ENCODE measurements around the gene CEBPZOS.
A peak's percentile ranks its signal among the peaks of the same experiment; 100 is the strongest.

CEBPZOS gene

DNA sequence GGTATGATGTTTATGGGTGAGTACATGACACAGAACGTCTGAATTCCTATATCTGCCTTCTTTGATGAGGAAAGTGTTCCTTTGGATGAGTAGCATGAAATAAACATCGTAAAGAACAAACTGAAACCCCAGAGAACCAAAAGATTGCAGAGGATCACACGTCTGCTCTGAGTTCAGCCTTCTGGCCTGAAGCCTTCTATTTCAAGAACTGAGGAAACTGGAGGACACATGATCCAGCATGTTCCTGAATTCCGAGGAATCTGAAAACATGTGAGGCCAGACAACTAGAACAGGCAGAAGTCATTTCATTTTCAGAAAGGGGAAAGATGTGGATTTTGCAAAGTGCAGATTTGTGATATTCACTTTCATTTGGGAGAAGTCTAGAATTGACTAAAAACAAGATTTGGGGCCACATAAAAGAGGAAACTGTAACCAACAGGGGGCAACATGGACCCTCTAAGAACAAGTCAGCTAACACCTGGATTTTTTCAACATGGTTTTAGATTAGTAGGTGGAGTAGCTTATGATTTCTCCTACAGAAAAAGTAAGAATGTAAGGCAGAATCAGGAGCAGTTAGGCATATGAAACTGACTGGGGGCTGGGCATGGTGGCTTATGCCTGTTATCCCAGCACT lies 16.2 kb upstream of the CEBPZOS start:
- TF ChIP-seq ZNF274 (IDR thresholded peaks at IDR 0.05; ENCODE audit: low read depth, low read length) (no peak), YY1 (IDR thresholded peaks at IDR 0.05; ENCODE audit: insufficient read depth, insufficient read length) (no peak), SUZ12 (IDR thresholded peaks at IDR 0.05; ENCODE audit: extremely low read depth, insufficient read depth, insufficient read length) (no peak)
- DNase-seq (ENCODE audit: low read depth, low spot score) = no peak
- no peak overlapping the region for H3K4me3 ChIP-seq (ENCODE audit: insufficient read length, low read depth)
- H3K9ac ChIP-seq (ENCODE audit: insufficient read length, low read depth) = no peak overlapping the region
- H3K4me1 ChIP-seq (ENCODE audit: insufficient read depth, insufficient read length) = no peaks in the 10 kb centered on the region
- no peaks in the 10 kb centered on the region for H3K36me3 ChIP-seq (ENCODE audit: insufficient read depth, insufficient read length, low read length)
- no peaks in the 10 kb centered on the region for H3K9me3 ChIP-seq (ENCODE audit: insufficient read depth, low read length)
- H3K27me3 ChIP-seq (ENCODE audit: insufficient read depth, insufficient read length) = no peaks in the 10 kb centered on the region

DNA sequence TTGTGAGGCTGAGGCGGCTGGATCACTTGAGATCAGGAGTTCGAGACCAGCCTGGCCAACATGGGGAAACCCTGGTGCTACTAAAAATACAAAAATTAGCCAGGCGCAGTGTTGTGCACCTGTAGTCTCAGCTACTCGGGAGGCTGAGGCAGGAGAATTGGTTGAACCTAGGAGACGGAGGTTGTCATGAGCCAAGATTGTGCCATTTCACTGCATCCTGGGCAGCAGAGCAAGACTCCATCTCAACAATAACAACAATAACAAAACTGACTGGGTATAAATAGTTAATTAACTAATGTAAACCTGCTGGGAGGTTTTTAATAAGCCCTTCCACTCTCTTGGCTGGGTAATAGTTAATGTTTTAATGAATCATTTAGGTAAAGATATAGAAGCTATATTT lies 15.7 kb upstream of the CEBPZOS start:
- Histone ChIP-seq H3K9ac (ENCODE audit: insufficient read length, low read depth) (no peak overlapping the region), H3K36me3 (ENCODE audit: insufficient read depth, insufficient read length, low read length) (no peaks in the 10 kb centered on the region), H3K4me1 (ENCODE audit: insufficient read depth, insufficient read length) (no peaks in the 10 kb centered on the region), H3K9me3 (ENCODE audit: insufficient read depth, low read length) (no peaks in the 10 kb centered on the region), H3K4me3 (ENCODE audit: insufficient read length, low read depth) (no peak overlapping the region), H3K27me3 (ENCODE audit: insufficient read depth, insufficient read length) (no peaks in the 10 kb centered on the region)
- DNase-seq (ENCODE audit: low read depth, low spot score) = no peak
- TF ChIP-seq YY1 (IDR thresholded peaks at IDR 0.05; ENCODE audit: insufficient read depth, insufficient read length) = no peak
- no peak for TF ChIP-seq SUZ12 (IDR thresholded peaks at IDR 0.05; ENCODE audit: extremely low read depth, insufficient read depth, insufficient read length)
- TF ChIP-seq ZNF274 (IDR thresholded peaks at IDR 0.05; ENCODE audit: low read depth, low read length) = no peak

DNA sequence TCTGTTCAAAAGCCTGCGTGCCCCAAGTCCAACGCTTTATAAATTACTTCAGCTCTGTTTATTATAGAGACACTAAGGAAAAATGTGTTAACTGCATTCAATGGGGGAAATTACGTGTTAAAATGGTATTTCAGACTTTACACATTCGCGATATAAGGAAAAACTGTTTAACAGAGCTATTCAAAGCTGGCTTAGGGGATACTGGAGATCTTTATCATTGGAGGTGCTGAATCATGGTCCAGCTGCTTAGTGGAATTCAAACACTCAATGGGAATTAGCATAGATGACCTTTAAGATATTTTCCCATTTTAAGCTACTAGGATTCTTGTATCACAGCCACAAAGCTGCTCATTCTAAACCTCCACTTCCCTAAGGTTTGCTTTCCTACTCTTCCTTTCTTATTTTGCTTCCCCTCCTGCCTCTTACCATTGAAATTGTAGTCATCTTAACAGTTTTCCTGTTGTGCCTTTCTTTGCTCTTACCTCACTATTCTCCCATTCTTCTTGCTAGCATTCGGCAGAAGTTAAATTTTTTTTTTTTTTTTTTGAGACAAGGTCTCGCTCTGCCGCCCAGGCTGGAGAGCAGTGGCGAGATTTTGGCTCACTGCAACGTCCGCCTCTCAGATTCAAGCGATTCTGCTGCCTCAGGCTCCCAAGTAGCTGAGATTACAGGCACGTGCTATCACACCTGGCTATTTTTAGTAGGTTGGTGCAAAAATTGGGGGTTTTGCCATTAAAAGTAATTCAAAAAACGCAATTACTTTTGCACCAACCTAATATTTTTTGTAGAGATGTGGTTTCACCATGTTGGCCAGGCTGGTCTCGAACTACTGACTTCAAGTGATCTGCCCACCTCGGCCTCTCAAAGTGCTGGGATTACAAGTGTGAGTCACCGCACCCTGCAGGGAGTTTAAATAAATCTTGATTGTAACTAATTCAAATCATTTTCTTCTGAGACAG lies 14.3 kb upstream of the CEBPZOS start:
- DNase-seq (ENCODE audit: low read depth, low spot score) = no peak
- no peak overlapping the region for H3K9ac ChIP-seq (ENCODE audit: insufficient read length, low read depth)
- no peaks in the 10 kb centered on the region for H3K9me3 ChIP-seq (ENCODE audit: insufficient read depth, low read length)
- TF ChIP-seq ZNF274 (IDR thresholded peaks at IDR 0.05; ENCODE audit: low read depth, low read length) (no peak), YY1 (IDR thresholded peaks at IDR 0.05; ENCODE audit: insufficient read depth, insufficient read length) (no peak), SUZ12 (IDR thresholded peaks at IDR 0.05; ENCODE audit: extremely low read depth, insufficient read depth, insufficient read length) (no peak)
- no peak overlapping the region for H3K4me3 ChIP-seq (ENCODE audit: insufficient read length, low read depth)
- H3K27me3 ChIP-seq (ENCODE audit: insufficient read depth, insufficient read length) = no peaks in the 10 kb centered on the region
- H3K36me3 ChIP-seq (ENCODE audit: insufficient read depth, insufficient read length, low read length) = no peaks in the 10 kb centered on the region
- no peaks in the 10 kb centered on the region for H3K4me1 ChIP-seq (ENCODE audit: insufficient read depth, insufficient read length)

DNA sequence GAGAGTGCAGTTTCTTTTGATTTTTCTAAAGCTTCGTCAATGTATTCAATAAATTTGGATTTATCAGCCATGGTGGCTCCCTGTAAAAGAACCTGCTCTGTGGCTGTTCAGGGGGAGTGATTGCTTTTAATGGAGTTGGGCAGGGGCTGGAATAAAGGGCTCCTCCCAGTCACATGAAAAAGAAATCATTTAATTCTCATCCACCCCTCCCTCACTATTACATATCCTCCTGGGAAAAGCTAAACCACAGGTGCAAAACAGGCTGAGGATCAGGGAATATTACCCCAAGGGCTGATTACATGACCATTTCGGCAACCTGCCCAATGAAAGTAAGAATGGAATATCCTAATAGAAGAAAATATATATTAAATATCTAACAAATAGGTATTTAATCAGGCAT lies 7.7 kb upstream of the CEBPZOS start, which contains the start of gene SULT6B1:
Gene SULT6B1, minus strand, starts transcription at position 101 of the 400 bp plus-strand sequence. Its CDS starts 30 bp downstream, at position 71.
- peak within 1 kb of the TSS; percentile 38 for H3K9ac ChIP-seq (ENCODE audit: insufficient read length, low read depth)

DNA sequence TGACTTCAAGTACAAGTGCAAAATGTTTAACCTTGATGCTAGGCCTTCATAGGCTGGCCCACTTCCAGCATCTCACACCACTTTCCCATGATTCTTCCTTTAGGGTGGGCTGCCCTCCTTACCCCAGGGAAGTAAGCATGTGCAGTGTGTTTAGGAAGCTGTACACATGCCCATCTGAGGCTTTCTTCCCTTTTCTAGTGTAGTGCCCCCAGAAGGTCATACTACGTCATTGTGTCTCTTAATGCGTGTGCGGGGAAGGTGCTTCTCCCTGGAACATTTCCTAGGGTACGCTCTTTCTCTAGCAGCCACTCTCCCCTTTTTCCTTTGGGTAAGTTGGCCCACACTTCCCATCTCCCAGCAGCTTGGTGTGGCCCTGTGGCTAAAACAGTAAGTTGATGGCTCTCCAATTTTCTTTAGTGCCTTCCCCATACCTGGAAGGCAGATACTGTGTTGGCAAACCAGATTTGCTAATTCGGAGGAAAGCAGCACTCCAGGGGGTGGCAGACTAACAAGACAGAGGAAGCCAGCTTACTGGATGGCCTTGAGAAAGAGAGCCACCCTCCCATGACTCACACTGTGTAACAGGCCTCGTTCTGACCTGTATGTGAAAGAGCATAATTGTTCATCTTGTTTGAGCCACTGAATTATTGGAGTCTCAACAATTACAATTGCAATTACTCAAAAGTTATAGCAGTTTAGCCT lies 6.7 kb upstream of the CEBPZOS start:
- DNase-seq (ENCODE audit: low read depth, low spot score) = peak; percentile 82
- Histone ChIP-seq H3K4me1 (ENCODE audit: insufficient read depth, insufficient read length) (peaks cover 5% of the 10 kb centered on the region), H3K9ac (ENCODE audit: insufficient read length, low read depth) (peak overlapping the region; percentile 38)

More for the DNA sequence above, 7.7 kb upstream of the CEBPZOS start, which contains the start of gene SULT6B1:
- DNase-seq (ENCODE audit: low read depth, low spot score) = no peak
- no peaks in the 10 kb centered on the region for H3K9me3 ChIP-seq (ENCODE audit: insufficient read depth, low read length)
- no peaks in the 10 kb centered on the region for H3K36me3 ChIP-seq (ENCODE audit: insufficient read depth, insufficient read length, low read length)
- peaks cover 5% of the 10 kb centered on the region for H3K4me1 ChIP-seq (ENCODE audit: insufficient read depth, insufficient read length)
- no peak within 1 kb of the TSS for H3K4me3 ChIP-seq (ENCODE audit: insufficient read length, low read depth)
- TF ChIP-seq YY1 (IDR thresholded peaks at IDR 0.05; ENCODE audit: insufficient read depth, insufficient read length) (no peak), SUZ12 (IDR thresholded peaks at IDR 0.05; ENCODE audit: extremely low read depth, insufficient read depth, insufficient read length) (no peak), ZNF274 (IDR thresholded peaks at IDR 0.05; ENCODE audit: low read depth, low read length) (no peak)
- no peaks in the 10 kb centered on the region for H3K27me3 ChIP-seq (ENCODE audit: insufficient read depth, insufficient read length)

DNA sequence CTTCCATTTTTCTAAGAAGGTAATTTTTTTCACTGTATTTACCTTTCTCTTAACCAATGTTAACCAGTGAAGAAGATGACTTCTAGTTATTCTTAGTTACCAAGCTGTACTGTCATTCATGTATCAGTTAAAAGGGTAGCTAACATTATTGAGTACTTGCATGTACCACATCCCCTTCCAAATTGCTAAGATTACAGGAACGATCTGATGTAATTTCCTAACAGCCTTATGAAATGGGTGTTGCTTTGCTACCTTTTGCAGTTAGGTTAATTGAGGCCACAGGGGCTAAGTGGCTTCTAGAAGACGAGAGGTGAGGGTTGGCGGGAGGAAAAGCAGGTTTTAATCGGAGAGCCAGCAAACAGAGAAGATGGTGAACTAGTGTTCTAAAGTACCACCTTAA lies 6.0 kb upstream of the CEBPZOS start:
- H3K9ac ChIP-seq (ENCODE audit: insufficient read length, low read depth) = no peak overlapping the region
- no peaks in the 10 kb centered on the region for H3K27me3 ChIP-seq (ENCODE audit: insufficient read depth, insufficient read length)

More for the DNA sequence above, 6.7 kb upstream of the CEBPZOS start:
- Histone ChIP-seq H3K36me3 (ENCODE audit: insufficient read depth, insufficient read length, low read length) (no peaks in the 10 kb centered on the region), H3K4me3 (ENCODE audit: insufficient read length, low read depth) (no peak overlapping the region), H3K9me3 (ENCODE audit: insufficient read depth, low read length) (no peaks in the 10 kb centered on the region), H3K27me3 (ENCODE audit: insufficient read depth, insufficient read length) (no peaks in the 10 kb centered on the region)
- TF ChIP-seq ZNF274 (IDR thresholded peaks at IDR 0.05; ENCODE audit: low read depth, low read length) (no peak), YY1 (IDR thresholded peaks at IDR 0.05; ENCODE audit: insufficient read depth, insufficient read length) (no peak), SUZ12 (IDR thresholded peaks at IDR 0.05; ENCODE audit: extremely low read depth, insufficient read depth, insufficient read length) (no peak)

More for the DNA sequence above, 6.0 kb upstream of the CEBPZOS start:
- DNase-seq (ENCODE audit: low read depth, low spot score) = no peak
- no peaks in the 10 kb centered on the region for H3K36me3 ChIP-seq (ENCODE audit: insufficient read depth, insufficient read length, low read length)
- H3K4me3 ChIP-seq (ENCODE audit: insufficient read length, low read depth) = no peak overlapping the region
- peaks cover 5% of the 10 kb centered on the region for H3K4me1 ChIP-seq (ENCODE audit: insufficient read depth, insufficient read length)
- TF ChIP-seq SUZ12 (IDR thresholded peaks at IDR 0.05; ENCODE audit: extremely low read depth, insufficient read depth, insufficient read length) (no peak), YY1 (IDR thresholded peaks at IDR 0.05; ENCODE audit: insufficient read depth, insufficient read length) (no peak), ZNF274 (IDR thresholded peaks at IDR 0.05; ENCODE audit: low read depth, low read length) (no peak)
- no peaks in the 10 kb centered on the region for H3K9me3 ChIP-seq (ENCODE audit: insufficient read depth, low read length)

Measured in NT2/D1 (cell line).